NCI-H1092 treated with DMSO at 0.1 percent for 48 hours (cell line): Measurements from ENCODE around the gene THAP11.
"Not testable (repeated sequence)": the region's sequence is repeated elsewhere in the genome, so short reads cannot be mapped to it uniquely, and the experiment has no call there.

Experiments used
- DNase-seq: peaks from one replicate; lab custom pipeline; 2025; lab: John Stamatoyannopoulos, UW

THAP11 gene

DNA sequence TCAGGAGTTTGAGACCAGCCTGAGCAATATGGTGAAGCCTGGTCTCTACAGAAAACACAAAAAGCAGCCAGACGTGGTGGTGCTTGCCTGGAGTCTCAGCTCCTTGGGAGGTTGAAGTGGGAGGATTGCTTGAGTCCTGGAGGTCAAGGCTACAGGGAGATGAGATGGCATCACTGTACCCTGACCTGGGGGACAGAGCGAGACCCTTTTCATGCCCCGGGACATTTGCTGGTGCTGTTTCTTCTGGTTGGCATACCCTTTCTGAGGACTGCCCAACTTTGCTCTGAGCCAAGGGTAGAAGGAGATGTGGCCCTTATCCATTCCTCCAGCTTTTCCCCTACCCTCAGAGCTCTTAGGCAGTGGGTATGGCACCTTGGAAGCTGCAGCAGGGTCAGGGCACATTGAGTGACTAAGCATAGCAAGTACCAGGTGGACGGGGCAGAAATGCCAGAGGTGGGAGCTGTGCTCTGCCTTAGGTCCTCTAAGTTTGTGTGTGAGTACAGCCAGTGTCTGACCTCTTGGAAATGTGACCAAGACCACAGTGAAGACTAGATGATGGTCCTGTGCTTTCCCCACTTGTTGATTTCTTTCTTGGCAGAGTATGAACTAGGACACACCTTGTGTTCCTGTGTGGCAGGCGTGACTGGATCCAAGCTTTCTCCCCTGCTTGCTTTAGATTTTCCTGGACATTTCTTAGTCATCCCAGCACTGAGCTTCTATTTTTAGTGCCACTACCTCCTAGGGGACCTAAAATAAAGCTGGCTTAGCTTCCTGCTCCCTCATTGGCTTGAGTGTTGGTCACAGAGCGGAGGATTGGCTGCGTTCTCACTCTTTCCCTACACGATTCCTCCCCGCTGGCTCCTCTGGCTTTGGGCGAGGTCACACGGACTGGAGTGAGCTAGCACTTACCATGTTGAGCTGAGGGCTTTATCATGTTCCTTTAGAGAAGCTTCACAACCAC lies 20.8 kb downstream of the THAP11 start:
- DNase-seq: no peak

DNA sequence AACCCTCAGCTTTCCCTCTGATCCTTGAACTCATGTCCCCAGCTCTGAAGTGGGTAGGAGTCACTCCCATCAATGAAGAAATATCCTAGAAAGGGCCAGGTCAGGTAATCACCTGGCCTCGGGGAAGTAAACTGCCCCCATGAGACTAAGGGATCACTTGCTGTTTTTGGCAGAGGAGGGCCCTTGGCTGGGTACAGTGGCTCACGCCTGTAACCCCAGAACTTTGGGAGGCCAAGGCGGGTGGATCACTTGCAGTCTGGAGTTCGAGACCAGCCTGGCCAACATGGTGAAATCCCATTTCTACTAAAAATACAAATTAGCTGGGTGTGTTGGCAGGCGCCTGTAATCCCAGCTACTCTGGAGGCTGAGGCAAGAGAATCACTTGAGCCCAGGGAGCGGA lies 21.9 kb downstream of the THAP11 start:
- not testable (repeated sequence) for DNase-seq

DNA sequence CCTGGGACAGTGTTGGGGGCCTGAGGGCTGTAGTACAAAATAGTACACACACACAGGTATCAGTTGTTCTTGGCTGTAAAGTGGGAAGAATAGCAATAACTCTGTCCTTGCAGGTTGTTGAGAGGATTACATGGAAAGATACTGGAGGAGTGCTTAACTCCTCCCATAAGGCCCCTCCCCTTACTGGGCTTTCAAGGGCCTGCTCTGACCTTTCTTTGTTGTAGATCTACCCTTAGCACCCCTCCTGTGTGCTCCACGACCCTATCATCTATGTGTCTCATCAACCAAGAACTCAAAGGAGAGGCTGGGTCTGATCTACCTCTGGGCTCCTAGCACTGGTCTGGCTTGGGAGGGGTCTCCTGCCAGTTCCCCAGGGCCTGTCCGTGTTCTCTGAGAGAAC lies 22.5 kb downstream of the THAP11 start:
- DNase-seq: no peak

- DNase-seq: peak; percentile 14
Observed at GRCh38 chr16:67865318-67865717, 23.2 kb downstream of the THAP11 start.

GRCh38 chr16:67868290-67868689 lies 26.2 kb downstream of the THAP11 start:
- DNase-seq: no peak

DNA sequence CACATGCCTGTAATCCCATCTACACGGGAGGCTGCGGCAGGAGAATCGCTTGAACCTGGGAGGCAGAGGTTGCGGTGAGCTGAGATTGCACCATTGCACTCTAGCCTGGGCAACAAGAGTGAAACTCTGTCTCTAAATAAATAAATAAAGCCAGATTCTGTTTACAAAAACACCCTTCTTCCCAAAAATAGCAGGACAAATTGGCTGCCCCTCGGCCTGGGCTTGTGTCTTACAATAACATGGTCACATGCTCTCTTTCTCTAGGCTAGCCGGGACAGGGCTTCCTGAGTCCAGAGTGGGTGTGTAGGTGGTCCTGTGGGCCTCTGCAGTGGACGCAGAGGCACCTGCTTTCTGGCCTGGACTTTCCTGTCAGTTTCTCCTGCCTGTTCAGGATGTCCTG lies 27.5 kb downstream of the THAP11 start:
- no peak for DNase-seq

- no peak for DNase-seq
Observed at GRCh38 chr16:67871256-67871655, 29.1 kb downstream of the THAP11 start.

GRCh38 chr16:67872131-67872630 lies 30.1 kb downstream of the THAP11 start:
- DNase-seq: no peak

DNA sequence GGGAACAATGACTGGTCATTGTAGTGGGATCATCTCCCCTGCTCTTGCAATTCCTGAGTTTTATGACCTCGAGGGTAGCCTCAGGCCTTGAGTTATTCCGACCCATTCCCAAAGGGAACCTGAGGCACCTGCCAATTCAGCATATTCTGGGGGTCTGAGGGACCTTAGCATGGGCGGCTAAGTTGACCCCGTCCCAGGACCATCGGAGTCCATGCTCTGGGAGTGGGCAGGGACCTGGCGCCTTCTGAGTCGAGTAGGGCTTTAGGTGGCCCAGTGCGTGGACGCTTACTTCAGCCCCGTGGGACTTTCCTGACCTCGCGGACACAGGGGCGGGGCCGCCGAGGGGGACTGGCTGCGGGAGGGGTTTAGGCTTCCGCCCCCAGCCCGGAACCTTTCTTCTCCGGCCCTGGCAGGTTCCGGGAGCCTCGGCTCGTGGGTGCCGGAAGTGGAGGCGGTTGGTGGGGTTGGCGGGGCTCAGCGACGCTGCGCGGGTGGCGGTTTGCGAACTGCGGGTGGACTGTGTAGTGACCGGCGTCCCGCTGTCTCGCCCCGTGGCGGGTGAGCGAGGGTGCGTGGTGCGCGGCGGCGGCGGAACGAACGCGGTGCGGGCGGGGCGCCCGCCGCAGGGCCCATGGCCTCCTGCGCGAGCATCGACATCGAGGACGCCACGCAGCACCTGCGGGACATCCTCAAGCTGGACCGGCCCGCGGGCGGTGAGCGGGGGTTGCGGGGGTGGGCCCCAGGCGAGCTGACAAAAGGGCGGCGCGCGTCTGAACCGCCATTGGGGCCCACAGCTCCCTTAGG lies 30.7 kb downstream of the THAP11 start, which contains the start of gene EDC4:
EDC4 (plus strand) TSS at position 422 of the 804 bp plus-strand sequence; CDS start at position 632, 210 bp downstream.
- DNase-seq: peak; percentile 58

DNA sequence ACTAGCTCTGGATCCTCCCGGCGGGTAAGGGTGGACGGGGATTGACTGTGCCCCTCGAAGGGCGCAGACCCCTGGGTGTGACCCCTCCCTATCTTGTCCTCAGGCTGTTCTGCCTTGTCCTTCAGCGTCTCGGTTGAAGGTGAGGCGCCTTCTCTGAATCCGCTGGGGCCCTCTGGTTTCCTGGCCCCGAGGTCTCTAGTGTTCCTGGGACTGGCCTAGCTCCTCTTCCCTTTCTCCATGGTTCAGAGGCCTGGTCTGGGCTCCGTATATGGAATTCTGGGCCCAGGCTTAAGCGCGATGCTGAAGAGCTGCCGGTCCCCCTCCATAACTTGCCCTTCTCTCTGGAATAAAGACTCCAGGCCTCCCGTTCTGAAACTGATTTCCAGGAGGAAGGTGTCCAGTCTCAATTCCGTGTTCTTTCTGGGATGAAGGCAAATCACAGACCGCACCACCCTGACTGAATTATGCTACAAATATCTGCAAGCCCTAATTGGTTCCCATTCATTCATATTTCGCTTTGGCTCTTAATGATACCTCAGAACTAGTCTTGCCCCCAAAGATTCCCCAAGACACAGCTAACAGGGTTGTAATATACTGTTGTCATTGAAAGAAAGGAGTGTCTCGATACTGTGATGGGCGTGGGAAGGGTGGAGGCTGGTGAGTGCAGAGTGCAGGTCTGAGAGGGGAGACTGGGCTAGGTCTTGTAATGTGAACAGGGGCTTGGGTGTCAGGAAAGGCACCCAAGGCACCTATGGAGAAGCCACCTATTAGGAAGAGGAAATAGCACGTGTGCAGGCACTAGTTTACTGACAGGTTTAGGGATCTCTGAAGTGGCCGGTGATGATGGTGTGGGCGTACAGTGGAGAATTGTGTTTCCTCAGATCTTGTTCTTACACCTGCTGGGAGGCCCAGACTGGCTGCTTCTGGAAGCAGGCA lies 31.6 kb downstream of the THAP11 start:
- peak; percentile 33 for DNase-seq

DNA sequence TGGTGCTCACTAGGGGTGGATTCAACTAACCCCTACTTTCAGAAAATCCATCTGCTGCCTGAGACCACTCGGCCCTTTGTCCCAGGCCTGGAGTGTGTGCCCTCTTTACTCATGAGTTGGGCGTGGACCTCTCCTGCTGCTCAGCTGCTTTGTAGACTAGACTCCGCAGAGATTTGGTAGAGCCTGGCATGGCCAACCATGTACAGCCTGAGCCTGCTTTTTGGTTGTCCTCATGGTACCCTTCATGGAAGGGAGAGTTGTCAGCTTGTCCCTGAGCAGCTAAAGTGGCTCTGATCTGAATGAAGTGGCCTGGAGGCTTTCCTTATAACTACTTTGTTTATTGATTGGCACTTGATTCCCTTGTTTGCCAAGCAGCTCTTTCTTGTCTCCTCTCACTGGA lies 32.3 kb downstream of the THAP11 start:
- no peak for DNase-seq

DNA sequence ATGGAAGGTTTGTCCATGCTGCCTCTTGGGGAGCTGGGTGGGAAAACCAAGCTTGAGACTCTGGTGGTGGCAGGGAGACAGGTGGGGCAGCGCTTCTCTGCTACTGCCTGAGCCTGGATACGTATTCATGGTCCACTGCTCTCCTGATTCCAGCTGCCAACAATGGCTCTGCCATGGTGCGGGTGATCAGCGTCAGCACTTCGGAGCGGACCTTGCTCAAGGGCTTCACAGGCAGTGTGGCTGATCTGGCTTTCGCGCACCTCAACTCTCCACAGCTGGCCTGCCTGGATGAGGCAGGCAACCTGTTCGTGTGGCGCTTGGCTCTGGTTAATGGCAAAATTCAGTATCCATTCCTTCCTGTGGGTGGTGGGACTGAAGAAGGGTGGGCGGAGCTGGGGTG lies 34.9 kb downstream of the THAP11 start:
- DNase-seq: no peak

- DNase-seq: no peak
Observed at GRCh38 chr16:67878232-67878631, 36.1 kb downstream of the THAP11 start.

DNA sequence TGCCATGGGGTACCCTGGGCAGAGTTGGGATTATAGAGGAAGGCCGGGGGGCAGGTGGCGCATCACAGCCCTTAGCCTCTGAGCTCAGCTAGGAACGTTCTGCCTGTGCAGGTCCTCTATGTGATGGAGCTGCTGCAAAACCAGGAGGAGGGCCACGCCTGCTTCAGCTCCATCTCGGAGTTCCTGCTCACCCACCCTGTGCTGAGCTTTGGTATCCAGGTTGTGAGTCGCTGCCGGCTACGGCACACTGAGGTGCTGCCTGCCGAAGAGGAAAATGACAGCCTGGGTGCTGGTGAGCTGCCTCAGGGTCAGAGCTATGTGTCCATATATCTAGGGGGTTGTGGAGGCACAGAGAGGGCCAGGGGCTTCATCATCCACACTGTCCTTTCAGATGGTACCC lies 36.7 kb downstream of the THAP11 start:
- DNase-seq: no peak

GRCh38 chr16:67879462-67879861 lies 37.3 kb downstream of the THAP11 start:
- no peak for DNase-seq

DNA sequence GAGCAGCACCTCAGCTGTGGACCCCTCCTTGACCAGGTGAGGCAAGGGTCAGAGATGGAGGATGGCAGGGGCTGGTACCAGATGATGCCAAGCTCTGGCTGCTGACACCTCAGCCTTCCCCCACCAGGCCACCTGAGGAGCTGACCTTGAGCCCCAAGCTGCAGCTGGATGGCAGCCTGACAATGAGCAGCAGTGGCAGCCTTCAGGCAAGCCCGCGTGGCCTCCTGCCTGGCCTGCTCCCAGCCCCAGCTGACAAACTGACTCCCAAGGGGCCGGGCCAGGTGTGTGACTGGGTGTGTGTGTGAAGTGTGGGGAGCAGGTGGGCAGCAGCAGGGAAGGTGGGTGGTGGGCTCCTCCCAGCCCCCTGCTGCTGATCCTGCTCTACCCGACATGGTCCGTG lies 37.8 kb downstream of the THAP11 start:
- DNase-seq: no peak

DNA sequence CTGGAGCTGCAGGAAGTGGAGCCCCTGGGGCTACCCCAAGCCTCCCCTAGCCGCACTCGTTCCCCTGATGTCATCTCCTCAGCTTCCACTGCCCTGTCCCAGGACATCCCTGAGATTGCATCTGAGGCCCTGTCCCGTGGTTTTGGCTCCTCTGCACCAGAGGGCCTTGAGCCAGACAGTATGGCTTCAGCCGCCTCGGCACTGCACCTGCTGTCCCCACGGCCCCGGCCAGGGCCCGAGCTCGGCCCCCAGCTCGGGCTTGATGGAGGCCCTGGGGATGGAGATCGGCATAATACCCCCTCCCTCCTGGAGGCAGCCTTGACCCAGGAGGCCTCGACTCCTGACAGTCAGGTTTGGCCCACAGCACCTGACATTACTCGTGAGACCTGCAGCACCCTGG lies 38.5 kb downstream of the THAP11 start:
- no peak for DNase-seq

DNA sequence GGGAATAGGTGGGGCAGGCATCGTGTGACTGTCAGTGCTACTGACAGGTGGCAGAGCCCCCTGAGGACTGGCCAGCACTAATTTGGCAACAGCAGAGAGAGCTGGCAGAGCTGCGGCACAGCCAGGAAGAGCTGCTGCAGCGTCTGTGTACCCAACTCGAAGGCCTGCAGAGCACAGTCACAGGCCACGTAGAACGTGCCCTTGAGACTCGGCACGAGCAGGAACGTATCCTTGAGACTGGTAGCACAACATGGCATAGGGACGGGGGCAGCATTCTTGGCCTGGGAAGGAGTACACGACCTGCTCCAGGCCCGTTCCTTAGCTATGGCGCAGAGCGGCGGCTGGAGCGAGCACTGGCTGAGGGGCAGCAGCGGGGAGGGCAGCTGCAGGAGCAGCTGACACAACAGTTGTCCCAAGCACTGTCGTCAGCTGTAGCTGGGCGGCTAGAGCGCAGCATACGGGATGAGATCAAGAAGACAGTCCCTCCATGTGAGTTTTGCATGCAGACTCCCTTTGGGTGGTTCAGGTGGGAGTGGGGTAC lies 39.6 kb downstream of the THAP11 start:
- DNase-seq: no peak

GRCh38 chr16:67882374-67883145 lies 40.4 kb downstream of the THAP11 start:
- DNase-seq: no peak

- DNase-seq: no peak
Observed at GRCh38 chr16:67883146-67883871, 41.2 kb downstream of the THAP11 start.
